GM18505 (cell line): ENCODE results near the gene CHRM4.
A peak's percentile ranks its signal among the peaks of the same experiment; 100 is the strongest.

Experiments used
- ATAC-seq: cut with Tn5 transposase; IDR thresholded peaks from one replicate; pipeline ENCODE4 v1.9.1; 2021; ENCODE audit not compliant: unreplicated experiment
- POLR2A ChIP-seq: IDR thresholded peaks from 4 replicates; pipeline ENCODE4 v1.6.1; 2011; ENCODE audit warnings: borderline replicate concordance; ENCODE audit not compliant: insufficient read depth, insufficient read length; ENCODE audit errors: extremely low read depth

CHRM4 gene

DNA sequence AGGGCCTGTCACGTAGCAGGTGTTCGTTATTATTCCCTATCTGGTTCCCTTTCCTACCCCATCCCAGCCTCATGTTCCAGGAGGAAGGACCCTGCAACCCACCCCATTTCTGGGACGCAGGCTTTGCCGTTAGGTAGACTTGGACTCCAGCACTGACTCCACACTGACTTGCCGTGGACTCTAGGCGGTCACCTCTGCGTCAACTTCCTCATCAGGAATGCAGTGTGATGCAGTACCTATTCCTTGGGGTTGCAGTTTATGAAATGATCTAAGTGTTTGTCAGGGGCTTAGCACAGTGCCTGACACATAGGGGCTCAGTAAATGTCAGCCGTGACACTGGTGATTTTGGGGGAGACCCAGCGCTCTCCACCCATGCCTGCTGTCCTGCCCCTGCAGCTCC lies 27.5 kb downstream of the CHRM4 start:
- no peak for TF ChIP-seq POLR2A
- no peak for ATAC-seq

DNA sequence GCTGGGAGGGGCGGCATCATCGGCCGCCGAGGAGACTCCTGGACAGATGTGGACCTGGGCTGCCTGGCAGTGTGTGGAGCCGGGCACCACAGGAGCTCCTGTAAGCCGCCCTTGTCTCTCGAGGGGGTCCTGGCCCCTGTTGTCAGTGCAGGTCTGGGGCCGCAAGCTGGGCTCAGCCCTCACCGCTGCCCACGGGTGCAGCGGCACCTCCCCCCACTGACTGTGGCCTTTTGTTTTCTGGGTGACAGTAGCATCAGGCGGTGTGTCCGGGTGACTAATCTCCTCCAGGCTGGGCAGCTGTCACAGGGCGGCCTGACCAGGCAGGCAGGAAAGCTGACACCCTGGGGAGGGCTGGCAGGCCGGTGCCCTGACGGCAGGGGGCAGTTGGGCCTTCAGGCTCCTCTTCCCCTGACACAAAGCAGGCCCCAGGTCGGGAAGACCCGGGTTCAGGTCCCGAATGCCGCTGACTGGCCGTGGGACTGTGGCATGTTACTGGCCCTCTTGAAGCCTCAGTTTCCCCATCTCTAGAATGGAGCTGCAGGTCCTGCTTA lies 28.0 kb downstream of the CHRM4 start:
- TF ChIP-seq POLR2A = no peak
- ATAC-seq = no peak

DNA sequence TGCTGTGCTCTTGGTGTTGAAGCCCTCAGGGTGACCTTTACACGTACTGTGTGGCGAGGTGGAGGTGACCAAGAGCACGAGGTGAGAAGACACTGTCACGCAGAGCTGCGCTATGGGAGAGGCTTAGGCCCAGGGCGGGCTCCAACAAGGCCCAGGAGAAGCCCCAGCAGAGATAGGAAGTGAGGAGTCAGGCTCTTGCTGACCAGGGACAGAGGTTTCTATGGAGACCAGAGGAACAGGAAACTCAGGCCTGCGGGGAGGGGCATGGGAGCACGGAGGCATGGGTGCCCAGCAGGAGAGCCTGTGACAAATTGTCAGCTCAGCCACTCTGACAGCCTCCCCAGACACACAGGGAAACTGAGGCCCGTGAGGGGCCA lies 28.6 kb downstream of the CHRM4 start:
- no peak for ATAC-seq
- TF ChIP-seq POLR2A = no peak

DNA sequence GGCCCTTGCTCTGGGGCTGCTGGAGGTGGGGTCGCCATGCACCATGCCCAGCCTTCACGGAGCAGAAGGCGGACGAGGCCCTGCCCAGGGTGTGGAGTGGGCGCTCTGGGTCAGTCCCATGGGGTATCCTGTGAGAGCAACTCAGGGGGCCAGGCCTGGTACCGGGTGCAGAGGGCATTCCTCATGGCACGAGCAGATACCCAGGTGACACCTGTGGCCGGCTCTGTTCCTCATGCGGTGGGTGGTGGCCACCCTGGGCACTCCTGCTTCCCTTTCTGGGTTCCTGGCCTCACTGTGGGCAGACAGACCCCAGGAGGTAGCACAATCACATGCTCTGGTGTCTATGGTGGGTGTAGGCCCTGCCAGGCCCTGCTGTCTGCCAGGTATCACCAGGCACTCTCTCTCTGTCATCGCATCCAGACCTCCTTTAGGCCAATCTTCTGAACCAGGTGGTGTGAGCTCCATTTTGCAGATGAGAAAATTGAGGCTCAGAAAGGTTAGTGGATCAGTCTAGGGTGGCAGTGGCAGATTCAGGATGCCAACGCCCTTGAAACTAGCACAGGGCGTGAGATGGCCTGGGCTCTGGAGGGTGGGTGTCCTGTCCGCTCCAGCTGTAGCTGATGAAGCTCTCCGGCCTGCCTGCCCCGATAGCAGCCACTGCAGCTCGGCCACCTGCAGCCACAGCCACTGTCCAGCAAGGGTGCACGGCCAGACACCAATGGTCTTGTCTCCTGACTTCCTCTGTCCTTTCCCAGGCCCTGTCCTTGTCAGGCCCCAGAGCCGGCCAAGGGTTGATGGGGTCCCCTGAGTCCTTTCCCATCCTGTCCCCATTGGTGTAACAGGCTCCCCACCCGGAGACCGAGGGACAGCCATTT lies 29.2 kb downstream of the CHRM4 start:
- TF ChIP-seq POLR2A = no peak

DNA sequence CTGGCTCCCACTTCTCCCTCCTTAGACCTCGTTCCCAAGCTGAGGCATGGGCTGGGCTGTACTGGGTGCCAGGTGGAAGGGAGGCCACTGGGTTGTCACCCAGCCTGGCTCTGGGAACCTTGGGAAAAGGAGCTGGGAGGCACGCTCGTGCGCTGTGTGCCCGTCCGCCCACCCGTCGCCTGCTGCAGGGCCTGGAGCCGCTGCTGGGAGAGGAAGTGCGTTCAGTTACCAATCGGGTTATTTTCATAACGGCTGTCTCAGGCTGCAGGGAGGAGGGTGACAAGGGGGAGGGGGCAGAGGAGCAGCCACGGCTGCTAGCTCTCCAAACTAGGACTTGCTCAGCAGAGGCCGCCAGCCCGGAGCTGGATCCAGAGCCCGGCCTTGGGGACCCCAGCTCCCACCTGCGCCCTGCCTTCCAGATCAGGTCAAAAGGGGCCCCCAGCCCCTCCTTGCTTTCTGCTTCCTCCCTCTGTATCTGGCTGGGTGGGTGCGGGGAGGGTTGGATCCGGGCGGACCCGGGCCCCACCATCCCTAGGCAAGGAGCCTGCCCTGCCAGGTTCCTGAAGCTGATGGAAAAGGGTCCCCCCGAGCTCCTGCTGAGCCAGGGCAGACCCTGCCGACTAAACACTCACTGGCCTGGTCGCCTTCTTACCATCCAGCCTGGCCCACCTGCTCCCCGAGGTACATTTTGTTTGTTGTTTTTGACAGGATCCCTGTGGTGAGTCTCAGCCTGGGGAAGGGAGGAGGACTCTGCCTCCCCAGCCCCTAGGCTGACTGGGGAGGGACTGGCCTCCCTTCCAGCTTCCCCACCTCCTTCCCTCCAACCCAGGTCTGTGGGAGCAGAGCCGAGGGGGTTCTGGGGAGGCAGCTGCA lies 30.1 kb downstream of the CHRM4 start:
- ATAC-seq = peak; percentile 91
- TF ChIP-seq POLR2A = peak; percentile 76

More for the DNA sequence above, 29.2 kb downstream of the CHRM4 start:
- ATAC-seq = no peak

DNA sequence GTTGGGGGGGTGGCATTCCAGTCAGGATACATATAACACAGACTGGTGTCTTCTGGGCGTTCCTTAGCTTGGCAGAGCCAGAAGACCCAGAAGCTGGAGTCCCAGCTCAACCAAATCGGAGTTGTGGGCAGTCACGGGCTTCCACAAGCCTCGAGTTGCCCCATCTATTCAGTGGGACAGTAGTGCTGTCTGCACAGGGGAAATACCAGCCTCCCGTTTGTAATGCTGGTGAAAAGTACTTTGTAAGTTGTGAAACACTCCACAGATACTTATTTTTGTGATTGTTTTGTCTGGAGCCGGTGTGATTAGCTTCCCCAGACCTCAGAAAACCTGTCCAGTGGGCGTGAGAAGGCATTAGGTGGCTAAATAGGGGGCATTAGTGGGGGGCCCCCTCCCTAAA lies 30.7 kb downstream of the CHRM4 start:
- ATAC-seq = no peak

DNA sequence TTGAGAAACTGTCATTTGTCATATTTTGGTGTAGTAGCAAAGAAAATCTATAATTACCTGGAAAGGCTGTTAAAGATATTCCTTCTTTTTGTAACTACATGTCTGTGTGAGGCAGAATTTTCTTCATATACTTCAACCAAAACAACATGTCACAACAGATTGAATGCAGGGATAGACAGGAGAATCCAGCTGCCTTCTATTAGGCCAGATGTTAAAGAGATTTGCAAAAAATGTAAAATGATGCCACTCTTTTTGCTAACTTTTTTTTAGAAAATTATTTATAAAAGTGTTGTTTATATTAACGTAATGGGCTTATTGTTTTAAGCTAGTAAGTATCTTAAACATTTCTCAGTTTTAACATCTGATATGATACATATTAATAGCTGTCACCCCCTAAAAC lies 31.6 kb downstream of the CHRM4 start:
- no peak for ATAC-seq
- TF ChIP-seq POLR2A = no peak

More for the DNA sequence above, 30.7 kb downstream of the CHRM4 start:
- no peak for TF ChIP-seq POLR2A

DNA sequence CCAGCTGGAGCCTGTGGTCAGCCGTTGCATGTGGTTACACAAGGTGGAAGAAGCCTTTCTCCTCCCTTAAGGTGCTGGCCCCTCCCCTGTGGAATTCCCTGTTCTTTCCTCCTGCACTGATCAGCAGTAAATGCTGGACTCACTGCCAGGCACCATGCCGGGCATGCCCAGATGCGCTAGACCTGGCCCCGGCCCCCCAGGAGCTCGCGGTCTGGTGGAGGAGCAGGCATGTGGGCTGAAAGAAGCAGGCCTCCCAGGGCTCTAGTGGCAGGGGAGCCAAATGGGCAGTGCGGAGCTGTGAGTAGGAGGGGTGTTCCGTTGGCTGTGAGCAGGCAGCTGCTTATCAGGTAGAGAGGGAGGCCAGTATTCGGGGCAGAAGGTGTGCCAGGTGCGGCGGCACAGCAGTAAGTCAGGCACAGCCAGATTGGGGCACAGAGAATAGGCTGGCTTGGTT lies 34.1 kb downstream of the CHRM4 start:
- ATAC-seq = no peak

DNA sequence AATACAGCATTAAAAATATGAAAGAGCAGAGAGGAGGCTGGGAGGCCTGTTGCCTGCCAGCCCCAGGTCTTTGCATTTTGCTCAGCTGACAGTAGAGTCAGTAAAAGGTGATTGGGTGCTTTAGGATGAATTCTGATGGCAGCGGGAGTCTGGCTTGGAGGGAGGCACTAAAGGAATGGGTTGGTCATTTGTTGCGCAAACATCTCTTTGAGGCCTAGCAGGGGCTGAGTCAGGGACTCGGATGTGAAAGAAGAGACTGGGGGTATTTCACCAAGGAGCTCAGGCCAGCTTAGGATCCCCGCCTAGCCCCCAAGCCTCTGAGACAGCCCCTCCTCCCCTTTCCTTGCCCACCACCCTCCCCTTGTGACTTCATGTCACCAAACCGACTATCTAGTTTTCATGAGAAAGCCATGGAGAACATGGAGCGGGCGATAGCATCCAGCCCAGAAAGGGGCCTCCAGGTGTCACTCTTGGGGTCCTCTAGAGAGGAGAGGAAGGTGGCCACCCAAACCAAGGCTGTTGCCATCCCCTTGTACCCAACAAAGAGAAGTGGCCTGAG lies 34.6 kb downstream of the CHRM4 start:
- no peak for TF ChIP-seq POLR2A
- no peak for ATAC-seq

More for the DNA sequence above, 34.1 kb downstream of the CHRM4 start:
- TF ChIP-seq POLR2A = no peak

DNA sequence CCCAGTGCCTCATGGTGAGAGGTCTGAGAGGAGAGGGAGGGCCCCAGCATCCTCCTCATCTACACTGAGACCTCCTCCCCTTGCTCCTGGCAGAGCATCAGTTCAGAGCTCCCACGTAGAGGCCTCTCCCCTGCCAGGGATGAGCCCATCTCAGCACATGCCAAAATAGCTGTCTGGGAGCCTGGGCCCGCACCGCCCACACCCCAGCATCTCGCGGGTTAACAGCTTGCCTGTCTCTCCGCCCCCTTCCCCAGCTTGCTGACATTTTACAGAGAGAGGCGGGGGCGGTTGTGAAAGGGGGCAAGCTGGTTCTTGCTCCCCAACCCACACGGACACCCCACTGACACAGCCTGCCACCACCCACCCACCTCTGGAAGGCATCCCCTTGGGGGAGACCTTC lies 37.9 kb downstream of the CHRM4 start:
- no peak for TF ChIP-seq POLR2A
- ATAC-seq = no peak

DNA sequence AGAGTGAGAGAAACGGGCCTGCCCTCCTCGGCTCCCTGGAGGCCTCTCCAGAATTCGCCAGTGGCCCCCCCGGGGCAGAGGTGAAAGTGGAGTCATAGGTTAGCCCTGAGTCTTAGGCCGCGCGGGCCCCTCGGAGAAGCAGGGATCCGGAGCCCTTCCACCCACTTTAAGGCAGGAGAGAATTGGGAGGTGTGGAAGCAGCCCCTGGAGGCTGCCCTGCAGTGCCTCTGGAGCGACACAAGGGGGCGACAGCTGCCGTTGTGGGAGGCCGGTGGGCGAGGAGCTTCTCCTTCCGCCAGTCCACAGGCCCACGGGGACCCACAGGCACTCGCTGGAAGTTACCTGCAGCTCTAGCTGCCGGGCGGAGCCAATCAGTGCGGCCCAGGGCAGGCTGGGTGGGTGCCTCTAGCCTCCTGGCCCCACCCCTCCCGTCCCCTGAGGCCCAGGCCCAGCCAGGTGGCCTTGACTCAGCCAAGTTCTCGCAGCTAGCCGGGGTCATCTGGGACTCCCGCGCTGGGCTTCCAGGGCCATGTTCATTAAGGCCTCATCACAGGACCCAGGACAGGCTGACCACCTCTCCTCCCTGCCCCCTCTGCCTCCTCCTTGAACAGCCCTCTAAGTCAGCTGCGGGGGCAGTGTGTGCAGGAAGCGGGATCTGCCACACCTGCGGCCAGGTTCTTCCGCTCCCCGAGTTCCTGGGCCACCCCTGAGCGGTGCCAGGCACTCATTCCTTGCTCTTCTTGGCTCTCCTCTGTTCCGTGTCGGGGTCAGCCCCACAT lies 39.3 kb downstream of the CHRM4 start:
- ATAC-seq = no peak
- TF ChIP-seq POLR2A = no peak

DNA sequence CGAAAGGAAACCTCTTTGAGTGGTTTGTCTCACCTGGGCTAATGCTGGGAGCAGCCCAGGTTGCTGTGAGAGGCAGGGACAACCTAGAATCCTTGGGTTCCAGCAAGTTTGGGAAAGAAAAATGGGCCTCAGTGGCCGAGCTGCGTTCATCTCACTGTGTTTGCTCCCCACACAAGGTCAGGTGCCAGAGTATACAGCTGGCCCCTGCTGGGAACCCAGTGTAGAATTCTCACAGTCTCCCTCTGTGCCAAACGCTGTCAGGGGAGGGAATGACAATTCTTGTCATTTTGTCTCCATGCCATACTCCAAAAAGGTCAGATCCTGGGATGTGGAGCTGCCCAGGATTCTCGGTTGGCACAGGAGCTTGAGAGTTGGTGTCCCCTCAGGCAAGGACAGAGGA lies 40.0 kb downstream of the CHRM4 start:
- no peak for ATAC-seq
- no peak for TF ChIP-seq POLR2A
